NCI-H69 (cell line): Measurements from ENCODE around the gene TTC23L.

ENCODE experiments used
- DNase-seq: peaks from one replicate; lab custom pipeline; 2025; lab: John Stamatoyannopoulos, UW

The TTC23L gene

GRCh38 chr5:34870382-34870781 lies 31.4 kb downstream of the TTC23L start:
- no peak for DNase-seq

DNA sequence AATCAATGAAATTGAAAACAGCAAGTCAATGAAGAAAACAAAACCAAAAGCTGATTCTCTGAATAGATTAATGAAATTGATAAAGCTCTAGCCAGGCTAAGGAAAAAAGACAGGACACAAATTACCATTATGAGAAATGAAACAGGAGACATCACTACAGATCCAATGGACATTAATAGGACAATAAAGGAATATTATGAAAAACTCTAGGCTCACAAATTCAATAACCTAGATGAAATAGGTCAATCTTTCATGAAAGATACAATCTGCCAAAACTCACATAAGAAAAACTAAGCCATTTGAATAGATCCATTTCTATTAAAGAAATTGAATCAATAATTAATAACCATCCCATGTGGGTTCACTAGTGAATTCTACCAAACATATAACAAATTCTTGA lies 37.3 kb downstream of the TTC23L start:
- DNase-seq: no peak

DNA sequence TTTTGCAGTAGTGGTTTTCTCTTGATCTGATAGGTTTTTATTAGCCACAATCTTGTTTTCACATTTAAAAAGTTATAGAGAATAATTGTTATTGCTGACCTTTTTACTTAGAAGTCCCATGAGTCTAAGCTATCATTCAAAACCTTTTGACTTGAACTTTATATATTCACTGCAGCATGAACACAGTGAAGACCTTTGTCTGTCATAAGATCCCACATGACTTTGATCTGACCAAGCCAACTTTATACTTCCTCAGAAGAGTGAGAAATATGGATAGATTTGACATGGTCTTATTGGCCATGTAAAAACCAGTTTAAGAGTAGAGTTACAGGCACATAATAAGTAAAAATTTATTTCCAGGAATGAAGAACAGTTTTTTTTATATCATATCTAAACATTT lies 42.3 kb downstream of the TTC23L start:
- DNase-seq: no peak

- DNase-seq: no peak
These were observed 47.6 kb downstream of the TTC23L start for GRCh38 chr5:34886392-34887119.

DNA sequence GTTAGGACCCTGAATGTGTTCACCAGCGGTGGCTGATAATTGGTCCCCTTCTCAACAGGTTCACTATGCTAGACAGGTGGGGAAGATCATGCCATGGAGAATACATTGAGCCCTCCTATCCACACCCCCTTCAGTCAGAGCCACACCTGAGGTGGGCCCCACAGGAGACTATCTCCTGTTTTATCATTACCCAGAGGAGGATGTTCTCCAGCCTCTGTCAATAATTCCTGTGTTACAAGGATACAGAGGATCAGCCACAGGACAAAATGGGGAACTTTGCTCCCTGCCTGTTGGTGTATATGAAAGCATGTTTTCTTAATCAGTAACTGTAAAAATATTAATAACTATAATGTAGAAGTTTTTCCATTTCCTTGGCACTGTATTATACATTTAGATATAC lies 50.4 kb downstream of the TTC23L start:
- no peak for DNase-seq

DNA sequence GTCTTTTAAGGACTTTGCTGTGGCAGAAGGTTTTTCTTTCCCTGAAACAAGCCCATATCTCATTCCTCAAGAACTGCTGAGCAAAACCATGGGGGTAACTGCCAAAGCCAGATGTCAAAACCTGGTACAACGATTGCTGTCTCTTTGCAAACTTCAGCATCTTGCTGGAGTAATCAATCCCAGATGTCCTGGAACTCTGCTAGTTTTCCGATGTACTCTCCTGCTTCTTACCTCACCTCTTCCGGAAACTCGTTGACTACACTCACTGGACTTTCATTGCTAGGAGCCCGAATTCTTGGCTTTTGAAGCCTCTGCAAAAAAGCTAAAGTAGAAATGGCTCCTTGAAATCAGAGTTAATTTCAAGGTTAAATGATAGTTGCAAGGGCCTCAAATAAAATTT lies 53.0 kb downstream of the TTC23L start:
- no peak for DNase-seq

DNA sequence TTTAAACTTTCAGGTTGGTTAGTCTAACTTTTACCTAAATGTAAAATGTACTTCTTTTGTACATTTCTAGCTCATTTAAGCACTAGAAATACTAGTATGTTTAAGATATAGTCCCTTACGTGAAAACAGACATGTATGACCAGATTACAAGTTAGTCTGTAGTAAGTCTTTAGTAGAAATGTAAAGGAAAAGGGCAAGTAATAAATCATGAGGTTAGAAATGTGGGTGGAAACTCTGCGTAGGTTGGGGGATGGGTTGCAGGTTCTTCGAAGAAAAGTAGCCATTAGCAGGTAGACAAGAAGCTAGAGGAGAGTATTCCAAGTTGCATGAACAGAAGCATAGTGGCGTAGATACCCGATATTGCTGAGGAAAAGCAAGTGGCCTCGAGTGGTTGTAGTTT lies 53.5 kb downstream of the TTC23L start:
- DNase-seq: no peak

GRCh38 chr5:34894716-34895115 lies 55.8 kb downstream of the TTC23L start:
- no peak for DNase-seq

GRCh38 chr5:34895641-34896419 lies 56.9 kb downstream of the TTC23L start:
- DNase-seq: no peak

DNA sequence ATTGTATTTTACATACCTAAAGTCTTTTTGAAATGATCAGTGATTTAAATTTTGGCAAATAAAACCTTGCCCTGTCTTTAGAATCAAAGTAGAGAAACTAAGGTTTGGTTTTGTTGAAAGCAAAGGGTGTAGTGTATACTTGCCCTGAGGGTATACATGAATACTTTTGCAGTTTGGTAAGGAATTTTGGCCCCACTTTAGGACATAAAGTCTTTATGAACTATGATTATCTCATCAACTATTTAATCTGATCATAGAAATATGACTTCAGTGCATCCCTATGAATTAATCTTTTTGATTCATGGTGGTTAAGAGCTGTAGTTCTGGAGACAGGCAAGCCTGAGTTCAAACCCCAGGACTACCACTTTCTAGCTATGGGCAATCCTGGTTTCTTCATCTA lies 58.7 kb downstream of the TTC23L start:
- no peak for DNase-seq

DNA sequence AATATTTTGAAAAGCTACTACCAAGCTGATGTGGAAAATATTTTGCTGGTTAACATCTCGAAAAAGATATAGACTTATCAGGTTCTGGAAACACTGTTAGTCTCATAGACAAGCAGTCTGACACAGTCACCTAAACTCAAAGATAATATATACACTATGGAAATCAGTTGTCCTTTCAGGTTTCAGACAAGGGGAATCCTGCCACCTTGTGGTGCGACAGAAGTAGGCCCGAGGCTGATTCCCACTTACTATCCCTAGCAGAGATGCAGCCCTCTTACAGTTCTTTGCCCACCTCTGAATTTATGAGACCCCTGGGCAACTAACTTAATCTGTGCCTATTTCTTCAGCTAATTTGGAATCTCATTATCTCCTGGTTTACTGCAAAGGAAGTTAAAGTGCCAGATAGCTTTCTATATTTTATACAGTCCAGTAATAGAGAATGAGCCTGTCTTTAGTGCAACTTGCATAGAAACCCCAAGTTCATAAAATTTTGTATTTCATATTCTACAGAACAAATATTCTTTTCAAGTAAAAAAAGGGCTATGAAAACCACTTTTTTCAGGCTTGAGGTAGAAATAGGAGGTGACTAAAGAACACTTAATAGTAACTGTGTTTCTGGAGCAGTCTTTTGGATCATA lies 59.4 kb downstream of the TTC23L start:
- DNase-seq: peak; percentile 82

DNA sequence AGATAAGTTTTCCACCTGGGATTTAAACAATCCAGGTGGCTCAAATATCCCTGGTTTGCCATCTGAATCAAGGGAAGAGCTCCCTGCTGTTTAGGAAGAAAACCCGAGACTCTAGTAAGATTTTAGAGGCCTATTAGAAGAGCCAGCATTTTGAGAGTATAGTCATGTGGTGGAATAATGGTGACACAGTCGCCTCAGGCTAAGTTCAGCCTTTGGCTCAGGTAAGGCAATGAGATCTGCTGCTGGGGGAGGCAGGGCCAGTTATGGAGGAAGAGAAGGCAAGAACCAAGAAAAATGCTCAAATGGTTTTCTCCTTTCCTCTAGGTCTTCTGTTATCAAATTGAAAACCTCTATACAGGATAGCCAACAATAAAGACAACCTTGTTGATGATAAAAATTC lies 60.1 kb downstream of the TTC23L start:
- DNase-seq: peak; percentile 27

- DNase-seq: no peak
These were observed 61.7 kb downstream of the TTC23L start for GRCh38 chr5:34900652-34901051.

GRCh38 chr5:34903260-34903659 lies 64.3 kb downstream of the TTC23L start:
- DNase-seq: no peak

DNA sequence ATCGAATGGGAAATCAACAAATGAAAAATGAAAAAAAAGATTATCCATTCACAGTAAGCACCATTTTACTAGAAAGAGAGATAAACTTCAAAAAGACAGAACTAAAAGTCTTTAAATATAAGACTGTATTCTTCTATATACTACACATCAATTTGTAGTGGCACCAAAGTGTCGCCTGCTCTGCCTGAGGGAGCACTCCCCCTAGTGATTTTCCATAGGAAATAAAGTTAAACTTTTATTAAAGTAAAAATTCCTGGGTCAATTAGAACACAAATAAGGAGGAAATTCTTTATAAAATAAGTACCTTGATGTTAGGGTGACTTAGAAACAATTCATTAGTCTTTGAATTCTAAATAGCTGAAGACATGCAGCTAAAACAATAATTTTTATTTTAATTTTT lies 66.6 kb downstream of the TTC23L start:
- DNase-seq: peak; percentile 10

DNA sequence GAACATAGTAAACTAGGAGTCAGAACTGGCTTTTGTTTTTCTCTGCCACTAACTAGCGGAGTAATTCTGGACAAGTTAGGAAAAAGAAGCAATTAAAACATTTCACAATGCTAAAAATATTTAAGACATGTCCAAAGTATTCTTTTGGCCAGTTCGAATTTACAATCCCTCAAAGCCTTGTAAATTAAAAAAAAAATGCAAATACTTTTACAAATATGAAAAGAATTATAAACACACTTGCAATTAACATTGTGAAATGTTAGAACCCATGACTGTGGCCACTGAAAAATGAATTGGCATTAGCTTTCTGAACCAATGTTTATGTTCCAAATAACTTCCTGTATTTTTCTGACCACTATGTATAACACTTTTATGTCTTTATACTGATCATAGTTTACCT lies 74.1 kb downstream of the TTC23L start:
- DNase-seq: no peak

DNA sequence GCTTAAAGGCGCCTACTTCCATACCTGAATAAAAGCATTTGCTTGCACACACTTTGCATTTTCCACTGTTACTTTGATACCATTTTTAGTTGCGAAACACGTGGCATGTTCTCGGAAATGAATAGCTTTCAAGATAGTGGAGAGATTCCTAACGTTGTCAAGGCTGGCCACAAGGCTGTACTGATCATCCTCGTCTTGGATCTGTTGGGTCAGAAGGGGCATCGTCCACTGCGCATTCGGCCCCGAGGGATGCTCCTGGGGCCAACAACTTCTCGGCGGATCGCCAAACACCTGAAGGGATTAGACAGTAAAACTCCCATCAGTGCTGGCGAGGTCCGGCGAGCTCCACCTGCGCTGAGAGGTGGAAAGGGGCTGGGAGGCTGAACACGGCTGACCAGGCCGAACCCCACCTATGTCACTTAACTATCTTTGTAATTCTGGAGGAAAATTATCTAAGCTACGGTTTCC lies 75.7 kb downstream of the TTC23L start:
- DNase-seq: peak; percentile 76

DNA sequence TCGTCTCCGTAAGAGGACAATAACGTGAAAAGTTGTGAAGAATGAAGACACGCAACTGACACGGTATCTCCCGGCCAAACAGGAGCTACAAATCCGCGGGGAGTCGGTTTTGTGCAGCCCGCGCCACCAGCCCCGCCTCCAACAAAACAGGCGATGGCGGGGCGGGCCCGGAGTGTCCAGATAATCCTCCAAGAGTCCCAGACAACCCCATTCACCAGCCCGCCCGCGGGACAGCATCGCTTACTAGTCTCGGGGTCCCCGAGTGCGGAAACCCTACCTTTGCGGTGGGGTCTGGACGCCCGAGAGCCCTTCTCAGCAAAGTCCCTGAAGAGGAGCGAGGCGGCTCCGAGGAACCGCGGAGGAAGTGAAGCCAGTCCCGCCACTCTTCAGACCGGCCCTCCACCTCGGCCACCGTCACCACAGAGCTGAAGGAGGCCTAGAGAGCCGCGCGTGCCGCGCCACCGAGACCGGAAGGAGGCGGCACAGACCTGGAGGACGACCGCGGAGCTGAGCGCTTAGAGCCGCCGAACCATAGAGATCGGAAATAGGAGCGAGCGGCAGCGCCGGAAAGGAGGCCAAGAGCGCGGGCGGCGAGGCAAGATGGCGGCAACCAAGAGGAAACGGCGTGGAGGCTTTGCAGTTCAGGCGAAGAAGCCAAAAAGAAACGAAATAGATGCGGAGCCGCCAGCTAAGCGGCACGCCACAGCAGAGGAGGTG lies 76.3 kb downstream of the TTC23L start, which contains the start of the genes BRIX1 and RAD1:
TSS of gene BRIX1 (plus strand) at position 573 of the 717 bp plus-strand sequence. CDS start at position 601, 28 bp downstream.
TSS of gene RAD1 (minus strand) at position 366 of the 717 bp plus-strand sequence. CDS start 612 bp downstream, outside the sequence.
- DNase-seq: peak; percentile 99

DNA sequence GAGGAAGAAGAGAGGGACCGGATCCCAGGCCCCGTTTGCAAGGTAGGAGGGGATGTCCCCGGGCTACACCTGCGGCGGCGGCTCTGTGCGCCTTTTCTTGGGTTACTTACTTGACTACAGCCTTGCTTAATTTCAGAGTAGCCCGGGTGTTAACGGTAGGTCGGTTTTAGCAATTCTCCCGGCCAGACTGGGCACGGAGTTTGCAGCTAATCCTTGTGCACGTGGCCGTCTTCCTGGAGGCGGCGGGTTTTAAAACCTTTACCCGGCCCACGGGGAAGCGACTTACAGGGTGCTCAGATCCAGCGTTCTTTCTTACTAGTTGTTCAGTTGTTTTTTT lies 76.9 kb downstream of the TTC23L start:
- peak; percentile 59 for DNase-seq

- DNase-seq: no peak
These were observed 77.6 kb downstream of the TTC23L start for GRCh38 chr5:34916518-34916917.

- DNase-seq: no peak
These were observed 79.1 kb downstream of the TTC23L start for GRCh38 chr5:34918025-34918424.

DNA sequence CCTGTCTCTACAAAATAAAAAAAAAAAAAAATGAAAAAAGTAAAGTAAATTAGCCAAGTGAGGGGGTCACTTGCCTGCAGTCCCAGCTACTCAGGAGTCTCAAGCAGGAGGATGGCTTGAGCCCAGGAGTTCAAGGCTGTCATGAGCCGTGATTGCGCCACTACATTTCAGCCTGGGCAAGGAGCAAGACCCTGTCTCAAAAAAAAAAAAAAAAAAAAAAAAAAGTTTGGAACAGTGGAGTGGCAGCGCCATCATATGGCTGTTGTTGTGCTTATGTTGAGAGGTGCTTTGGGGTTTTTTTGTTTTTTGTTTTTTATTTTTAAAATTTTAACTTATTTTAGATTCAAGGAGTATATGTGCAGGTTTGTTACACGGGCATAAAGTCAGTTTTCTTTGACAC lies 80.1 kb downstream of the TTC23L start:
- no peak for DNase-seq
